Neural cell (in vitro differentiated cells): ENCODE results near the gene ARHGAP6. TPM values are rescaled to one million over a fixed set of nuclear protein-coding genes. Genes with fewer than 3 reads are reported as not detected.

ENCODE experiments used
- H2AFZ ChIP-seq: fragments of 200-600, 300-800 bp; sonication (generic), shearing (Covaris generic); 2 replicates; pipeline ENCODE4 v1.6.0; 2014; ENCODE audit warnings: low read depth, mild to moderate bottlenecking, antibody characterized with exemption, low read length, moderate library complexity
- H3F3A ChIP-seq: fragments of 200-600 bp; shearing (Covaris generic); 2 replicates; pipeline ENCODE4 v1.6.1; 2016; ENCODE audit warnings: mild to moderate bottlenecking, moderate library complexity, mixed read lengths, antibody characterized with exemption, low read length; ENCODE audit not compliant: insufficient read depth, poor library complexity, severe bottlenecking
- H3K27ac ChIP-seq: fragments of 200-600, 300-800 bp; sonication (generic), shearing (Covaris generic); 2 replicates; pipeline ENCODE4 v1.5.1; 2014; ENCODE audit warnings: mild to moderate bottlenecking, low read length, moderate library complexity
- H3K27me3 ChIP-seq: fragments of 300-800, 200-600 bp; sonication (generic), shearing (Covaris generic); 2 replicates; pipeline ENCODE4 v1.6.0; 2014; ENCODE audit warnings: mild to moderate bottlenecking, low read depth, low read length, moderate library complexity; ENCODE audit not compliant: insufficient read depth
- H3K36me3 ChIP-seq: fragments of 300-800, 200-600 bp; sonication (generic), shearing (Covaris generic); 2 replicates; pipeline ENCODE4 v1.5.1; 2014; ENCODE audit warnings: mild to moderate bottlenecking, antibody characterized with exemption, low read length, moderate library complexity; ENCODE audit not compliant: insufficient read depth
- H3K4me2 ChIP-seq: fragments of 300-800, 200-600 bp; sonication (generic), shearing (Covaris generic); 2 replicates; pipeline ENCODE4 v1.6.0; 2014; ENCODE audit warnings: mild to moderate bottlenecking, low read length
- H3K4me3 ChIP-seq: fragments of 300-800, 200-600 bp; sonication (generic), shearing (Covaris generic); 2 replicates; pipeline ENCODE4 v1.5.1; 2014; ENCODE audit warnings: mild to moderate bottlenecking, low read length, moderate library complexity
- H3K79me2 ChIP-seq: fragments of 200-600 bp; shearing (Covaris generic); replicated peaks from 2 replicates; pipeline ENCODE4 v1.6.0; 2014; ENCODE audit warnings: mild to moderate bottlenecking, low read length, moderate library complexity; ENCODE audit not compliant: insufficient read depth
- H3K9ac ChIP-seq: fragments of 300-800, 200-600 bp; sonication (generic), shearing (Covaris generic); 2 replicates; pipeline ENCODE4 v1.6.1; 2016; ENCODE audit warnings: mild to moderate bottlenecking, low read length, mixed read lengths
- H3K9me2 ChIP-seq: fragments of 200-600 bp; shearing (Covaris generic); 2 replicates; pipeline ENCODE4 v1.6.1; 2016; ENCODE audit warnings: mild to moderate bottlenecking, low read length, mixed read lengths; ENCODE audit not compliant: insufficient read depth
- H3K9me3 ChIP-seq: fragments of 200-600, 300-800 bp; sonication (generic), shearing (Covaris generic); 2 replicates; pipeline ENCODE4 v1.6.1; 2016; ENCODE audit warnings: mild to moderate bottlenecking, mixed run types, low read length, moderate library complexity, mixed read lengths
- H4K20me1 ChIP-seq: fragments of 200-600 bp; shearing (Covaris generic); 2 replicates; pipeline ENCODE4 v1.6.1; 2016; ENCODE audit warnings: mild to moderate bottlenecking, mixed run types; ENCODE audit not compliant: insufficient read depth
- EP300 ChIP-seq: fragments of 450-650 bp; conservative IDR thresholded peaks from 2 replicates; pipeline ENCODE4 v1.6.1; 2014; ENCODE audit warnings: antibody characterized with exemption, mild to moderate bottlenecking, moderate library complexity; ENCODE audit not compliant: poor library complexity, severe bottlenecking
- EZH2 ChIP-seq: fragments of 200-600, 300-800 bp; shearing (Covaris generic), sonication (generic); IDR thresholded peaks from 2 replicates; pipeline ENCODE4 v1.6.1; 2014; ENCODE audit warnings: antibody characterized with exemption, low read length, borderline replicate concordance, mild to moderate bottlenecking; ENCODE audit not compliant: insufficient read depth, poor library complexity, severe bottlenecking
- MXI1 ChIP-seq: fragments of 450-650 bp; conservative IDR thresholded peaks from 2 replicates; pipeline ENCODE4 v1.6.1; 2014; ENCODE audit warnings: antibody characterized with exemption, mild to moderate bottlenecking; ENCODE audit not compliant: poor library complexity, severe bottlenecking
- POLR2AphosphoS5 ChIP-seq: IDR thresholded peaks from 2 replicates; pipeline ENCODE4 v1.6.1; 2012
- RAD21 ChIP-seq: fragments of 450-650 bp; conservative IDR thresholded peaks from 2 replicates; pipeline ENCODE4 v1.6.1; 2014; ENCODE audit warnings: antibody characterized with exemption, mild to moderate bottlenecking, moderate library complexity
- SMC3 ChIP-seq: fragments of 450-650 bp; conservative IDR thresholded peaks from 2 replicates; pipeline ENCODE4 v1.6.1; 2014; ENCODE audit warnings: antibody characterized with exemption, mild to moderate bottlenecking, moderate library complexity; ENCODE audit not compliant: poor library complexity
- TAF1 ChIP-seq: IDR thresholded peaks from 2 replicates; pipeline ENCODE4 v1.6.1; 2012; ENCODE audit warnings: low read depth
- polyA plus RNA-seq: library from polyadenylated mRNA; depleted of rRNA; stranded (reverse); fragments of >200 nt; gene quantifications from 2 replicates; pipeline ENCODE4 v1.2.3, GENCODE V29; 2014
- TF ChIP-seq, protein P1 (sequence below): fragments of 450-650 bp; IDR thresholded peaks from 2 replicates; pipeline ENCODE4 v1.5.1; 2014; ENCODE audit warnings: antibody characterized with exemption, mild to moderate bottlenecking, moderate library complexity; ENCODE audit not compliant: poor library complexity, severe bottlenecking
- TF ChIP-seq, protein P2 (sequence below): IDR thresholded peaks from 2 replicates; pipeline ENCODE4 v1.6.1; 2012; ENCODE audit warnings: borderline replicate concordance

ARHGAP6 gene
- polyA plus RNA-seq, 1 donor from 2014 or later = 0.40 TPM

DNA sequence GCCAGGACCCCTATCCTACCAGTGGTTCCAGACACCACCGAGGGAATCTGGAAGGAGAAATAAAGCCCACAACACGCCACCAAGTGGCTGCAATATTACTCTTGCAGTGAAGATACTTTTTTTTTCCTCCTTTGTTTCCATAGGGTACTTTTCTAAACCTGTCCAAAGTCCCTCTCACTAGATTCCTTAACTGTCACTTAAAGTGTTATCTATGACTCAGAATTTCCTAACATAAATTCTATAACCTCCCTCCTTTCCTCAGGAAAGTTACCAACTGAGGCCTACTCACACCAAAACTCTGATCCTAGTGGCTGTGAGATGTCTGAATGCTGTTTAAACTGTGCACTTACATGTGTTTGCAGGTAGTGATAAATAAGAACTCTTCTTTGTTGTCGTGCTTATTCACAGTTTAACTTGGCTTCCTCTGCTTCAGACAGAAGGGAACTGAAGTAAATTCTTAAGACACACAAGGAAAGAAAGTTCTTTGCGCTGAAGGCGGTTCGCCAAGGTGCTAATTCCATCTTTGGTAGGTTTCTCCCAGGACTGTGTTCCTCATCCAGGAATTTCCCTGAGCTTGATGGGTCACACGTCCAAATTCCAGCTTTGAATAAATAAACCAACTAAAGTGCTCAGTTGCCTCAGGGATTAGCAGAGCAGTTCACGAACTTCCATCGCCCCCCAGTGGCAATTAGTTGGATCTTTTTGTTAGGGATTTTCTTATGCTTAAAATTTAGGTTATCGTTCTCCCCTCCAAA is 565.3 kb downstream of the ARHGAP6 start:
- Histone ChIP-seq H3K4me3 (no peak overlapping the region), H3F3A (no peaks in the 10 kb centered on the region), H3K4me2 (no peak overlapping the region), H3K27ac (no peak overlapping the region), H3K36me3 (no peaks in the 10 kb centered on the region), H4K20me1 (no peaks in the 10 kb centered on the region), H3K9ac (no peak overlapping the region), H2AFZ (no peak overlapping the region), H3K9me2 (no peaks in the 10 kb centered on the region), H3K9me3 (no peaks in the 10 kb centered on the region), H3K79me2 (no peaks in the 10 kb centered on the region), H3K27me3 (no peaks in the 10 kb centered on the region)
- TF ChIP-seq RAD21 (peak; percentile 73), SMC3 (peak; percentile 73)
- TF ChIP-seq, protein P1, sequence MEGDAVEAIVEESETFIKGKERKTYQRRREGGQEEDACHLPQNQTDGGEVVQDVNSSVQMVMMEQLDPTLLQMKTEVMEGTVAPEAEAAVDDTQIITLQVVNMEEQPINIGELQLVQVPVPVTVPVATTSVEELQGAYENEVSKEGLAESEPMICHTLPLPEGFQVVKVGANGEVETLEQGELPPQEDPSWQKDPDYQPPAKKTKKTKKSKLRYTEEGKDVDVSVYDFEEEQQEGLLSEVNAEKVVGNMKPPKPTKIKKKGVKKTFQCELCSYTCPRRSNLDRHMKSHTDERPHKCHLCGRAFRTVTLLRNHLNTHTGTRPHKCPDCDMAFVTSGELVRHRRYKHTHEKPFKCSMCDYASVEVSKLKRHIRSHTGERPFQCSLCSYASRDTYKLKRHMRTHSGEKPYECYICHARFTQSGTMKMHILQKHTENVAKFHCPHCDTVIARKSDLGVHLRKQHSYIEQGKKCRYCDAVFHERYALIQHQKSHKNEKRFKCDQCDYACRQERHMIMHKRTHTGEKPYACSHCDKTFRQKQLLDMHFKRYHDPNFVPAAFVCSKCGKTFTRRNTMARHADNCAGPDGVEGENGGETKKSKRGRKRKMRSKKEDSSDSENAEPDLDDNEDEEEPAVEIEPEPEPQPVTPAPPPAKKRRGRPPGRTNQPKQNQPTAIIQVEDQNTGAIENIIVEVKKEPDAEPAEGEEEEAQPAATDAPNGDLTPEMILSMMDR = peak; percentile 68
- TF ChIP-seq, protein P2, sequence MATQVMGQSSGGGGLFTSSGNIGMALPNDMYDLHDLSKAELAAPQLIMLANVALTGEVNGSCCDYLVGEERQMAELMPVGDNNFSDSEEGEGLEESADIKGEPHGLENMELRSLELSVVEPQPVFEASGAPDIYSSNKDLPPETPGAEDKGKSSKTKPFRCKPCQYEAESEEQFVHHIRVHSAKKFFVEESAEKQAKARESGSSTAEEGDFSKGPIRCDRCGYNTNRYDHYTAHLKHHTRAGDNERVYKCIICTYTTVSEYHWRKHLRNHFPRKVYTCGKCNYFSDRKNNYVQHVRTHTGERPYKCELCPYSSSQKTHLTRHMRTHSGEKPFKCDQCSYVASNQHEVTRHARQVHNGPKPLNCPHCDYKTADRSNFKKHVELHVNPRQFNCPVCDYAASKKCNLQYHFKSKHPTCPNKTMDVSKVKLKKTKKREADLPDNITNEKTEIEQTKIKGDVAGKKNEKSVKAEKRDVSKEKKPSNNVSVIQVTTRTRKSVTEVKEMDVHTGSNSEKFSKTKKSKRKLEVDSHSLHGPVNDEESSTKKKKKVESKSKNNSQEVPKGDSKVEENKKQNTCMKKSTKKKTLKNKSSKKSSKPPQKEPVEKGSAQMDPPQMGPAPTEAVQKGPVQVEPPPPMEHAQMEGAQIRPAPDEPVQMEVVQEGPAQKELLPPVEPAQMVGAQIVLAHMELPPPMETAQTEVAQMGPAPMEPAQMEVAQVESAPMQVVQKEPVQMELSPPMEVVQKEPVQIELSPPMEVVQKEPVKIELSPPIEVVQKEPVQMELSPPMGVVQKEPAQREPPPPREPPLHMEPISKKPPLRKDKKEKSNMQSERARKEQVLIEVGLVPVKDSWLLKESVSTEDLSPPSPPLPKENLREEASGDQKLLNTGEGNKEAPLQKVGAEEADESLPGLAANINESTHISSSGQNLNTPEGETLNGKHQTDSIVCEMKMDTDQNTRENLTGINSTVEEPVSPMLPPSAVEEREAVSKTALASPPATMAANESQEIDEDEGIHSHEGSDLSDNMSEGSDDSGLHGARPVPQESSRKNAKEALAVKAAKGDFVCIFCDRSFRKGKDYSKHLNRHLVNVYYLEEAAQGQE = no peak

DNA sequence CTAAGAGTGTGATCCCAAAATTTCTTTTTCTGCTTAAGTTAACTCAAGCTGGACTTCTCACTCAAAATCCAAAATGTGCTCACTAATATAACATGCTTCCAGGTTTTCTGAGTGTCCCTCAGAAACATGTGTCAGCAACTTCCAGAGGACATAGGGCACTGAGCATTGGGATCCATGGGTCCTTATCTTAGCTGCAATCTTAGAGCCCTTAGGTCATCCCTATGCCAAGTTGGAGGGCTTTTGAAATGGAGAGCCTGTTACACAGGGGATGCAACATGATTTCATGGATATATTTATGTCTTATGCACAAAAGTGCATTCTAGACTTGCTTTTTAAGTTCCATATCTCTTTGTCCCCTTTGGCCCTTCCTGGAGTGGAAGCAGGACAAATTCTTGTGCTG is 566.3 kb downstream of the ARHGAP6 start:
- Histone ChIP-seq H3K27me3 (no peaks in the 10 kb centered on the region), H3K4me2 (no peak overlapping the region), H3K4me3 (no peak overlapping the region), H3K79me2 (no peaks in the 10 kb centered on the region), H4K20me1 (no peaks in the 10 kb centered on the region), H3K36me3 (no peaks in the 10 kb centered on the region), H3K27ac (no peak overlapping the region), H3K9me2 (no peaks in the 10 kb centered on the region), H3K9ac (no peak overlapping the region), H3K9me3 (no peaks in the 10 kb centered on the region), H3F3A (no peaks in the 10 kb centered on the region), H2AFZ (no peak overlapping the region)
- TF ChIP-seq, protein P1 = no peak
- TF ChIP-seq RAD21 = no peak
- no peak for TF ChIP-seq POLR2AphosphoS5
- TF ChIP-seq EP300 = no peak
- no peak for TF ChIP-seq TAF1
- TF ChIP-seq, protein P2 = no peak
- TF ChIP-seq EZH2 = no peak
- no peak for TF ChIP-seq SMC3
- no peak for TF ChIP-seq MXI1
